RWPE1 (cell line): ENCODE results near the gene EPHB1.

Source experiments
- CTCF ChIA-PET: fragments of 350-600 bp; sonication (Branson Sonifier 250); formaldehyde crosslinking; extraction: SDS; loops from one replicate; lab custom pipeline; 2021; lab: Yijun Ruan, JAX
- POLR2A ChIA-PET: fragments of 400-600 bp; formaldehyde crosslinking; extraction: SDS; loops from one replicate; lab custom pipeline; 2020; ENCODE audit warnings: antibody characterized with exemption; ENCODE audit not compliant: low non-redundant PET; lab: Yijun Ruan, JAX
- DNase-seq: peaks from one replicate; pipeline ENCODE4 v3.0.0; 2012; ENCODE audit warnings: low spot score
- H3K27ac ChIP-seq: fragments of 450-650 bp; 2 replicates; pipeline ENCODE4 v1.5.1; 2017
- CTCF ChIP-seq: fragments of 450-650 bp; conservative IDR thresholded peaks from 2 replicates; pipeline ENCODE4 v1.5.1; 2017; ENCODE audit warnings: low read depth, mild to moderate bottlenecking

The EPHB1 gene

GRCh38 chr3:134797057-134797740 lies 2.1 kb downstream of the EPHB1 start:
- DNase-seq, result no peak
- POLR2A ChIA-PET, result no interaction called here
- H3K27ac ChIP-seq, result no peak overlapping the region
- no peak for TF ChIP-seq CTCF
- CTCF ChIA-PET, result interaction anchor here (1.0 kb wide), 1 partner anchor 196 kb away, joined by 3 read pairs; no protein-coding TSS in a partner anchor

GRCh38 chr3:134797741-134798451 lies 2.8 kb downstream of the EPHB1 start:
- ChIA-PET POLR2A (no interaction called here), CTCF (no interaction called here)
- no peak for DNase-seq
- no peak overlapping the region for H3K27ac ChIP-seq
- TF ChIP-seq CTCF, result no peak

GRCh38 chr3:134798681-134799311 lies 3.7 kb downstream of the EPHB1 start:
- no peak for TF ChIP-seq CTCF
- ChIA-PET POLR2A (no interaction called here), CTCF (no interaction called here)
- no peak for DNase-seq
- H3K27ac ChIP-seq, result no peak overlapping the region

- no peak for DNase-seq
- ChIA-PET POLR2A (no interaction called here), CTCF (no interaction called here)
- H3K27ac ChIP-seq, result no peak overlapping the region
- no peak for TF ChIP-seq CTCF
Measured at GRCh38 chr3:134799393-134799792, 4.3 kb downstream of the EPHB1 start.

GRCh38 chr3:134801204-134801958 lies 6.3 kb downstream of the EPHB1 start:
- no peak for DNase-seq
- TF ChIP-seq CTCF, result no peak
- POLR2A ChIA-PET, result no interaction called here
- CTCF ChIA-PET, result interaction anchor here (0.6 to 0.7 kb wide), 2 partner anchors 413 to 702 kb away, joined by 3 read pairs; no protein-coding TSS in a partner anchor
- no peak overlapping the region for H3K27ac ChIP-seq

DNA sequence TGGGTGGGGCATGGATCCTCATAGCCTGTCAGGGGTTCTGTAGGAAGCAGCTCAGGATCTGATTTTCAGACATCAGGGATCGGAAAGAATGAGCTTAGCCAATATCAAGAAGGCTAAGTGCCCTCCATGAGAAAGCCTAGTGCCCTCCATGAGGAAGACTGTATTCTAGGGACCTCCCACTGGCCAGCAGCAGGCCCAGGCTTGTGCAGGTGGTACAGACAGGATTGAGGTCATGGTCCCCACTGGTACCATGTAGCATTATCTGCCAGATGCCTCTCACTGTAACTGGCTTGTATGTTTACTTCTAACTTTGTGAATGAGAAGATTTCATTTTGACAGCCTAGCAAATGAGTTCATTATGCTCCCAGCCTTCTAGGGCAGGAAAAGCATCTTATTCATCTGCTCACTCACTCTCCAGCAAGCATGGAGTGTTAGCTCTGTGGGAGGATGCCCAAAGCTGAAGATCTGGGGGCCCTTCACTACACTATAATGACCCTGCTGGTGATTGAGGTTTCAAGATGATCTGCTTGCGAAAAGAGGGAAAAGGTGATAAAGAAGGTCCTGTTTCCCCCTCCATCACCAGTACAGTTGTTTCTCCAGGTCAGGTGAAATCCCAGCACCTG lies 7.5 kb downstream of the EPHB1 start:
- no peak for DNase-seq
- ChIA-PET POLR2A (no interaction called here), CTCF (interaction anchor here (0.7 kb wide), 1 partner anchor 935 kb away, joined by 3 read pairs; no protein-coding TSS in a partner anchor)
- TF ChIP-seq CTCF, result no peak
- no peak overlapping the region for H3K27ac ChIP-seq
